HUDEP-2 (cell line): ENCODE data around the gene TMEM269.
A peak's percentile ranks its signal among the peaks of the same experiment; 100 is the strongest.

ENCODE experiments used
- DNase-seq, 76 experiments: peaks; one replicate each; lab custom pipeline; 2025; ENCODE audit not compliant: unreplicated experiment in 76 of 76; lab: John Stamatoyannopoulos, UW

Gene TMEM269

GRCh38 chr1:42846257-42847110 is 61.7 kb downstream of the TMEM269 start, which contains the start of gene ZNF691:
ZNF691 (plus strand) TSS chr1:42846613; CDS start chr1:42849659, 3,046 bp downstream.
- peak; percentile 21 to 96 (median 89) for DNase-seq

GRCh38 chr1:42847111-42847595 is 62.4 kb downstream of the TMEM269 start:
- no peak for DNase-seq

DNA sequence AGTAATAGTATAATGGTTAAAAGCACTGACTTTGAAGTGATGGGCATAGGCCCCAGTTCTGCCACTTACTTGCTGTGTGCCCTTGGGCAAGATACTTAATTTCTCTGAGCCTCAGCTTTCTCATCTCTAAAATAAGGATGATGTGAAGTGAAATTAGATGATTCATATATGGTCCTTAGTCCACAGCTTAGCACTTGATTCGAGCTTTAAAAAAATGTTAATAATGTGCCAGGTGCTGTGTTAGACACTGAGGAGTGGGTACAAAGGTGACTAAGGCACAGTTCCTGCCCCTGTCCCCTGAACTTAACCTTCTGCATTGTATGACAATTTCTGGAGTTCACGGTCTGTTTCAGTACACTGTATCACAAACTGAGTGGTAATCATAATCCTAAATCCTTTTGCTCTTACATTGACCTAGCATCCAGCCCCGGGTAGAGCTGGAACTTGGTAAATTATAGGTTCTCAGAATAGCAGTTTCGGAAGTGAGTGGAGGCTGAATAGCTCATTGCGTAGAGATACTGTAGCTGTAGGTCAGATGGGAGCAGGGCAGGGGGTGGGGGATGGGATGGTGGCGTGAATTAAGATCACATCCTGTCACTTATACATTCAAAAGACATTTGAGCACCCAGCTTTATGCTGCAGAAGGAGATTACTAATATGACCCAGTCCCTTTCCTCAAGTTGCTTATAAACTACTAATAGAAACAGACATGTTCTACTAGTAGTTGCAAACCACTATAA is 63.1 kb downstream of the TMEM269 start:
- DNase-seq, result no peak

DNA sequence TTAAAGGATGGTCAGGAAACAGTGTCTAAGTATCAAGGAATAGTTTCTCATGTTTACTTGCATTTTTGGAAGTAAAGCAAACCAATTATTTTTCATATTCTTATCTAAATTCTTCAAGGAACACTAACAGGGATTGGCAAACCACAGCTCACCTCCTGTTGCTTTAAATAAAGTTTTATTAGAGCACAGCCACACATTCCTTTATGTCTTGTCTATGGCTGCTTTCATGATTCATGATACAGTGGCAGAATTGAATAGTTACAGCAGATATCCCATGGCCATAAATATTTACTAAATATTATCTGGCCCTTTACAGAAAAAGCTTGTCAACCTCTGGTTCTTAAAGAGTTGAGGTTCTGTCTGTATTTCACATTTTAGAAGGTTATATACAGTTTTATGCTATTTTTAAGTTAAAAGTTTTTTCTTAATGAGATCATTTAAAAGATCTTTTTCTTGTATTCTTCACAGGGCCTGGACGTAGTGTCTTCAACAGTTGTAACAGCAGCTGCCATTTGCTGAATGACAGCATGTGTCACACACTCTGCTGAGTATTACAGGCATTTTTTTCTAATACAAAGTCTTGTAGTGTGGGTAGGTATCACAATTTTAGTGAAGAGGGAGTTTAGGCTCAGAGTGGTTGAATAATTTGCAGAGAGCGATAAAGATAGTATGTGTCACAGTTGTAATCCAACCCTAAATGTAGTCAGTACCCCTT is 64.2 kb downstream of the TMEM269 start:
- no peak for DNase-seq

- no peak for DNase-seq
Observed at GRCh38 chr1:42849944-42850343, 65.2 kb downstream of the TMEM269 start.
